NT2/D1 (cell line): ENCODE measurements around the gene ADAMTSL1.

Experiments used
- DNase-seq: peaks from one replicate; pipeline ENCODE4 v3.0.0-alpha.2; 2011; ENCODE audit warnings: low read depth, low spot score
- H3K27me3 ChIP-seq: 2 replicates; pipeline ENCODE4 v1.6.0; 2011; ENCODE audit warnings: mild to moderate bottlenecking; ENCODE audit not compliant: insufficient read length, insufficient read depth
- H3K36me3 ChIP-seq: 2 replicates; pipeline ENCODE4 v1.6.1; 2011; ENCODE audit warnings: mild to moderate bottlenecking, low read length, mixed read lengths; ENCODE audit not compliant: insufficient read depth, insufficient read length
- H3K4me1 ChIP-seq: 2 replicates; pipeline ENCODE4 v1.5.1; 2011; ENCODE audit not compliant: insufficient read depth, insufficient read length
- H3K4me3 ChIP-seq: 2 replicates; pipeline ENCODE4 v1.5.1; 2011; ENCODE audit warnings: low read depth; ENCODE audit not compliant: insufficient read length
- H3K9ac ChIP-seq: 2 replicates; pipeline ENCODE4 v1.6.0; 2011; ENCODE audit warnings: low read depth; ENCODE audit not compliant: insufficient read length
- H3K9me3 ChIP-seq: 2 replicates; pipeline ENCODE4 v1.5.1; 2011; ENCODE audit warnings: mild to moderate bottlenecking, low read length; ENCODE audit not compliant: insufficient read depth
- SUZ12 ChIP-seq: IDR thresholded peaks from 2 replicates; pipeline ENCODE4 v1.6.1; 2011; ENCODE audit not compliant: insufficient read length, insufficient read depth; ENCODE audit errors: extremely low read depth
- YY1 ChIP-seq: IDR thresholded peaks from 2 replicates; pipeline ENCODE4 v1.6.1; 2011; ENCODE audit not compliant: insufficient read length, insufficient read depth
- ZNF274 ChIP-seq: IDR thresholded peaks from 2 replicates; pipeline ENCODE4 v1.6.1; 2011; ENCODE audit warnings: mild to moderate bottlenecking, low read depth, low read length

The ADAMTSL1 gene

GRCh38 chr9:18639911-18640310, 166.0 kb downstream of the ADAMTSL1 start:
- TF ChIP-seq ZNF274 (no peak), YY1 (no peak), SUZ12 (no peak)
- DNase-seq = no peak
- no peaks in the 10 kb centered on the region for H3K9me3 ChIP-seq
- H3K27me3 ChIP-seq = no peaks in the 10 kb centered on the region
- H3K36me3 ChIP-seq = no peaks in the 10 kb centered on the region
- no peak overlapping the region for H3K9ac ChIP-seq
- no peak overlapping the region for H3K4me3 ChIP-seq
- no peaks in the 10 kb centered on the region for H3K4me1 ChIP-seq

GRCh38 chr9:18658804-18659705, 185.1 kb downstream of the ADAMTSL1 start:
- no peak overlapping the region for H3K9ac ChIP-seq
- TF ChIP-seq SUZ12 = no peak
- no peak for TF ChIP-seq YY1
- TF ChIP-seq ZNF274 = no peak
- DNase-seq = no peak

GRCh38 chr9:18660001-18660400, 186.0 kb downstream of the ADAMTSL1 start:
- TF ChIP-seq SUZ12 = no peak
- no peak for TF ChIP-seq ZNF274
- TF ChIP-seq YY1 = no peak
- H3K36me3 ChIP-seq = no peaks in the 10 kb centered on the region
- no peaks in the 10 kb centered on the region for H3K27me3 ChIP-seq
- no peak overlapping the region for H3K4me3 ChIP-seq
- H3K4me1 ChIP-seq = no peaks in the 10 kb centered on the region
- H3K9ac ChIP-seq = no peak overlapping the region
- no peaks in the 10 kb centered on the region for H3K9me3 ChIP-seq
- no peak for DNase-seq

More at GRCh38 chr9:18658804-18659705, 185.1 kb downstream of the ADAMTSL1 start:
- no peaks in the 10 kb centered on the region for H3K9me3 ChIP-seq
- H3K4me3 ChIP-seq = no peak overlapping the region
- no peaks in the 10 kb centered on the region for H3K4me1 ChIP-seq
- H3K36me3 ChIP-seq = no peaks in the 10 kb centered on the region
- H3K27me3 ChIP-seq = no peaks in the 10 kb centered on the region

GRCh38 chr9:18662320-18662719, 188.4 kb downstream of the ADAMTSL1 start:
- TF ChIP-seq ZNF274 (no peak), SUZ12 (no peak), YY1 (no peak)
- H3K9me3 ChIP-seq = no peaks in the 10 kb centered on the region
- no peaks in the 10 kb centered on the region for H3K4me1 ChIP-seq
- no peak for DNase-seq
- H3K4me3 ChIP-seq = no peak overlapping the region
- no peaks in the 10 kb centered on the region for H3K27me3 ChIP-seq
- H3K9ac ChIP-seq = no peak overlapping the region
- H3K36me3 ChIP-seq = no peaks in the 10 kb centered on the region

- no peak for TF ChIP-seq SUZ12
- no peak for TF ChIP-seq YY1
- no peak for TF ChIP-seq ZNF274
- no peak overlapping the region for H3K9ac ChIP-seq
- no peaks in the 10 kb centered on the region for H3K4me1 ChIP-seq
- H3K27me3 ChIP-seq = no peaks in the 10 kb centered on the region
- H3K4me3 ChIP-seq = no peak overlapping the region
- H3K9me3 ChIP-seq = no peaks in the 10 kb centered on the region
- DNase-seq = no peak
- no peaks in the 10 kb centered on the region for H3K36me3 ChIP-seq
Measured at GRCh38 chr9:18665947-18666346, 192.0 kb downstream of the ADAMTSL1 start.

GRCh38 chr9:18666348-18666747, 192.4 kb downstream of the ADAMTSL1 start:
- H3K36me3 ChIP-seq = no peaks in the 10 kb centered on the region
- H3K9ac ChIP-seq = no peak overlapping the region
- no peaks in the 10 kb centered on the region for H3K27me3 ChIP-seq
- TF ChIP-seq YY1 (no peak), ZNF274 (no peak), SUZ12 (no peak)
- no peaks in the 10 kb centered on the region for H3K4me1 ChIP-seq
- no peaks in the 10 kb centered on the region for H3K9me3 ChIP-seq
- no peak for DNase-seq
- H3K4me3 ChIP-seq = no peak overlapping the region

- H3K27me3 ChIP-seq = no peaks in the 10 kb centered on the region
- no peaks in the 10 kb centered on the region for H3K9me3 ChIP-seq
- TF ChIP-seq SUZ12 = no peak
- no peak for TF ChIP-seq ZNF274
- no peak for TF ChIP-seq YY1
- H3K9ac ChIP-seq = no peak overlapping the region
- no peaks in the 10 kb centered on the region for H3K36me3 ChIP-seq
- H3K4me1 ChIP-seq = no peaks in the 10 kb centered on the region
- H3K4me3 ChIP-seq = no peak overlapping the region
- no peak for DNase-seq
Measured at GRCh38 chr9:18666986-18667772, 193.2 kb downstream of the ADAMTSL1 start.
